ENCODE measurements around the gene SLX4IP.

The SLX4IP gene

DNA sequence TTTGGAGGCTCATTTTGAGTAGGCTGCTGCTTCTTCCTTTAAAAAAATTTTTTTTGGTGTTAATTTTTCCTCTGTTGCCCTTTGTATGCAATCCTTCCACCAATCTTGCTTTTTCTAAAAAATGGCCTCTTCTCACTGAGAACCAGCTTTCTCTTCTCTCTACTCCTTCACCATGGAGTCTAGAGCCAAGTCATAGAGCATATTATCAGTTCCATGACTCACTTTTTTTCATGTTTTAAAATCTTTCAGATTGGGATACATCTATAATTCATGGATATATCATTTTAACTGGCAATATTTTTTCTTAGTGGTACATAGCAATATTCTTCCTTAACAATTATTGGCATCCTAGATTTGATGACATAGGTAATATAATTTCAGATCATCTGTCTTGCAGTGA is 62.7 kb downstream of the SLX4IP start:
- H3K9ac ChIP-seq (ENCODE audit: insufficient read length): no peak overlapping the region
- peak overlapping the region; percentile 26; the same call in 1 of the 2 replicates for H3K27ac ChIP-seq
- no peaks in the 10 kb centered on the region for H3K9me3 ChIP-seq (ENCODE audit: low read depth, low read length)
- no peak overlapping the region for H3K4me3 ChIP-seq
- DNase-seq (ENCODE audit: low read depth, low spot score): no peak
- no peak for TF ChIP-seq POLR2AphosphoS5 (IDR thresholded peaks at IDR 0.05; ENCODE audit: borderline replicate concordance, low read depth, low read length)
- TF ChIP-seq EZH2 (IDR thresholded peaks at IDR 0.05): no peak
- TF ChIP-seq FOXP2 (optimal IDR thresholded peaks at IDR 0.05; ENCODE audit: control extremely low read depth, extremely low read length, insufficient read depth): no peak
- no peaks in the 10 kb centered on the region for H3K36me3 ChIP-seq (ENCODE audit: insufficient read depth, low read length)

DNA sequence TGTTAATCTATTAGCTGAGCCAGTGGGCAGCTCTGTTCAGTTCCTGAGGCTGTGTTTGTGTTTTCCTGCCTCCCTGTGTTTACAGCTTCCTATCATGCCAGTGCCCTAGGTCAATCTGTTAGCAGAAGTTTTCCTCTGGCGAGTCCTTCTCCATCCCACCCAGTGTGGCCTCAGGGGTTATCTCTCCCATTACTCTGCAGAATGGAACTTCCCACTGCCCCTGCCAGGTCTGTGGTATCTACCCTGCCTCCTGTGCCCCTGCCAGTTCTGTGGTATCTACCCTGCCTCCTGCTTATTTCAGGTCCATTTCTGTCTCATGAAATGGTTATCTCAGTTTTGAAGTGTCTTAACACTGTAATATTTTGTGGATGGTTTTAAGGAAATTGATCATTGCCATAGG is 63.1 kb downstream of the SLX4IP start:
- Histone ChIP-seq H3K9me3 (ENCODE audit: low read depth, low read length) (no peaks in the 10 kb centered on the region), H3K9ac (ENCODE audit: insufficient read length) (no peak overlapping the region), H3K36me3 (ENCODE audit: insufficient read depth, low read length) (no peaks in the 10 kb centered on the region), H3K27ac (no peak overlapping the region), H3K4me3 (no peak overlapping the region)
- TF ChIP-seq EZH2 (IDR thresholded peaks at IDR 0.05) (no peak), POLR2AphosphoS5 (IDR thresholded peaks at IDR 0.05; ENCODE audit: borderline replicate concordance, low read depth, low read length) (no peak), FOXP2 (optimal IDR thresholded peaks at IDR 0.05; ENCODE audit: control extremely low read depth, extremely low read length, insufficient read depth) (no peak)
- no peak for DNase-seq (ENCODE audit: low read depth, low spot score)

DNA sequence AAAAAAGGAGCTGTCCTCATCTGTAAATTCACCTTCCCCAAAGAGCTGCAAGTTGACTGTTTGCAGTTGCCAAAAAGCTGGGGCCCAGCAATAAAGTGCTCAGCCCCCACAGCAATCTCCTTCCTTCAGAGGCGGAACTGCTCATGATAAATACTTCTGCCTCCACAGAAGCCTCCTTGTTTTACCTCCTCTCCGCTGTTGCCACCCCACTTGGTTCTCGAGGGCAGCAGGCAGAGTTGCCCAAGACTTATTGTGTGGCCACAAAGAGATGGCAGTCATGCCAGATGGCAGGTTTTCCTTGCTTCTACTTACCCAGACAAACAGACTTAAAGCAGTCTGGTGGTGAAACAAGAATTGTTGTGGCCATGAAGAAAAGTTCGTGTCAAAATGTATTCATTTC is 66.3 kb downstream of the SLX4IP start:
- H3K9me3 ChIP-seq (ENCODE audit: low read depth, low read length): no peaks in the 10 kb centered on the region
- TF ChIP-seq POLR2AphosphoS5 (IDR thresholded peaks at IDR 0.05; ENCODE audit: borderline replicate concordance, low read depth, low read length) (no peak), EZH2 (IDR thresholded peaks at IDR 0.05) (no peak), FOXP2 (optimal IDR thresholded peaks at IDR 0.05; ENCODE audit: control extremely low read depth, extremely low read length, insufficient read depth) (no peak)
- H3K36me3 ChIP-seq (ENCODE audit: insufficient read depth, low read length): no peaks in the 10 kb centered on the region
- peak overlapping the region; percentile 86 for H3K27ac ChIP-seq
- H3K9ac ChIP-seq (ENCODE audit: insufficient read length): no peak overlapping the region
- H3K4me3 ChIP-seq: peak overlapping the region; percentile 56
- no peak for DNase-seq (ENCODE audit: low read depth, low spot score)

DNA sequence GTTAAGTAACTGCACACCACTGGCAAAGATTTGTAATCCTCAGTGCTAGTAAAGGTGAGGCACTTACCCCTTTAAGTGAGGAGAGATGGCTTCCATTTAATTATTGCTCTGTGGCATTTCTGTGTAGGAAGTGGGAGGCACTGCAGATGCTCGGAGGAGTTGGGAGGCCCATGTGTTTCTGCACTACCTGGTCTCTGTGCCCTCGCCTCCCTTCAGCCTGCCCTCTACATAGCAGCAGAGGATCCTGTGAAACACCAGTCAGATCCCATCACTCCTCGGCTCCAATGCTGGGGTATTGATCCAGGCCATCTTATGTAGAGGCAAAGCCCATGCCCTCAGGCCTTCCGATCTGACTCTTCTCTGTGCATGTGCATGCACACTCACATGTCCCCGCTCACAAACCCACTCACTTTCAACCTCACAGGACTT is 67.0 kb downstream of the SLX4IP start:
- Histone ChIP-seq H3K9me3 (ENCODE audit: low read depth, low read length) (no peaks in the 10 kb centered on the region), H3K9ac (ENCODE audit: insufficient read length) (no peak overlapping the region), H3K4me3 (no peak overlapping the region), H3K27ac (peak overlapping the region; percentile 86; the same call in 1 of the 2 replicates), H3K36me3 (ENCODE audit: insufficient read depth, low read length) (no peaks in the 10 kb centered on the region)
- TF ChIP-seq EZH2 (IDR thresholded peaks at IDR 0.05) (no peak), FOXP2 (optimal IDR thresholded peaks at IDR 0.05; ENCODE audit: control extremely low read depth, extremely low read length, insufficient read depth) (no peak), POLR2AphosphoS5 (IDR thresholded peaks at IDR 0.05; ENCODE audit: borderline replicate concordance, low read depth, low read length) (no peak)
- DNase-seq (ENCODE audit: low read depth, low spot score): no peak

DNA sequence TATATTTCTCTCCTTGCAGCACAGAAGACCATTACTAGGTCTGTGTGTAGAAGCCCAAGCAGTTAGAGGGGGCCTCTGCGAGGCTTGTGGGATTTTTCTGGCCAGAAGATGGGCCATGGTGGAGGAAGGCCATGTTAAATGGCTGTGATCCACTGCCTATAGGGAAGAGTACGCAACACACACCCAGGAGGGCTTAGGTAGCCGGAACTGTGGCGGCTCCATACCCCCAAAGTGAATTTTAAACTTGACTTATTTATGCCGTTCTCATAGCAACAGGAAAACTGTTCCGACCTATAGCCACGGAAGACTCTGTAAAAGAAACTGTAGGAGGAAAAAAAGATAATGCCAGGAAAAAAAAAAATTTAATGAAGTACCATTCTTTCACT is 69.5 kb downstream of the SLX4IP start:
- H3K9ac ChIP-seq (ENCODE audit: insufficient read length): no peak overlapping the region
- H3K36me3 ChIP-seq (ENCODE audit: insufficient read depth, low read length): no peaks in the 10 kb centered on the region
- H3K4me3 ChIP-seq: peak overlapping the region; percentile 13; the same call in 1 of the 2 replicates
- TF ChIP-seq EZH2 (IDR thresholded peaks at IDR 0.05): no peak
- TF ChIP-seq POLR2AphosphoS5 (IDR thresholded peaks at IDR 0.05; ENCODE audit: borderline replicate concordance, low read depth, low read length): no peak
- no peak for TF ChIP-seq FOXP2 (optimal IDR thresholded peaks at IDR 0.05; ENCODE audit: control extremely low read depth, extremely low read length, insufficient read depth)
- no peaks in the 10 kb centered on the region for H3K9me3 ChIP-seq (ENCODE audit: low read depth, low read length)
- peak overlapping the region; percentile 88 for H3K27ac ChIP-seq
- no peak for DNase-seq (ENCODE audit: low read depth, low spot score)

DNA sequence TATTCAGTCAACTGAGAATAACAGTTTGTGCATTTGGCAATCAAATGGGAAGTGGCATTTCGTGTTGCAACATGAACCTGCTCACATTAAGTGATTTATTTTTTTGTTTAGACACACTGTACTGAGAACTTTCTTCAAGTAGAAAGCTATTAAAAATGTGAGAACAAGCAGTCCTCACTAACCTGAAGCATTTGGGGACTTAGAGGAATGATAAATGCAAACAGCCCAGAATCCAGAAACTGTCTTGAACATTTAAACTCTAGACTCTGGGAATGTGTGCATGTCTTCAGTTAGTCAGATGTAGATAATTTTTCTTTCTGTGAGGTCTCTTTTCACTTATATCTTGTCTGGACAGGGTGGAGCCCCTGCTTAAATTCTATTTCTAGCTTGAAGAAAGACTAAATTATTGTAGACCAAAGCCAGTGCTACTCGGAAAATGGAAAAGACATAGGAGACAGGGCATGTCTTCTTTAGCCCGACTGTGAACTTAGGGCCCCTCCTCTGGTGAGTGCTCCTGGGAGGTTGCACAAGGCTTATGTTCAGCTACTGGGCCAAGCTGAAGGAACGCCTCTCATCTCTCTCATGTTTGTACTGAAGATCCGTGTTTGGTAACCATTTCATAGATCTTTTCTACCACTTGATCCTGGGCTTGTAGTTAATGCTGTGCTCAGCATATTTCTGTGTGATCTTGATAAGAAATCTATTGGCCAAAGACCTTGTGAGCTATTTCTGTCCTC is 70.1 kb downstream of the SLX4IP start:
- Histone ChIP-seq H3K9me3 (ENCODE audit: low read depth, low read length) (no peaks in the 10 kb centered on the region), H3K36me3 (ENCODE audit: insufficient read depth, low read length) (no peaks in the 10 kb centered on the region), H3K4me3 (peak overlapping the region; percentile 13; the same call in 1 of the 2 replicates), H3K27ac (peak overlapping the region; percentile 88), H3K9ac (ENCODE audit: insufficient read length) (no peak overlapping the region)
- no peak for DNase-seq (ENCODE audit: low read depth, low spot score)
- TF ChIP-seq EZH2 (IDR thresholded peaks at IDR 0.05) (no peak), FOXP2 (optimal IDR thresholded peaks at IDR 0.05; ENCODE audit: control extremely low read depth, extremely low read length, insufficient read depth) (no peak), POLR2AphosphoS5 (IDR thresholded peaks at IDR 0.05; ENCODE audit: borderline replicate concordance, low read depth, low read length) (no peak)

DNA sequence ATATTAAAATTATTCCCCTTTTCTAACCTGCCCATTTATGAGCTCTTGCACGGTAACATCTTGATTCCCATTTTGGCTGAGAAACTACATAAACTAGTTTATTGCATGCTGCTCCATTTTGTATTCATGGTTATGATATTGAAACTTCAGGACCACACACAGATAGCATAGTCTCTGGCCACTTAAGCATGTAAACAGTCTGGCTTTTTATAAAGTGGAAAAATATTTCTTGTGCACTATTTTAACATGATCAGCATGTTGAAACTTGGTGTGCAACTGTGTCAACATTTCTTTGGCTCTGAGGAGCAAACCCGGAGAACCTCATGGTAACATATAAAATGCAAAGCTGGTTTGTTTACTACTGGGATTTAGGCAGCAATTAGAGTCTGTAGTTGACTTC is 70.7 kb downstream of the SLX4IP start:
- no peak for TF ChIP-seq FOXP2 (optimal IDR thresholded peaks at IDR 0.05; ENCODE audit: control extremely low read depth, extremely low read length, insufficient read depth)
- no peak for TF ChIP-seq EZH2 (IDR thresholded peaks at IDR 0.05)
- TF ChIP-seq POLR2AphosphoS5 (IDR thresholded peaks at IDR 0.05; ENCODE audit: borderline replicate concordance, low read depth, low read length): no peak
- no peaks in the 10 kb centered on the region for H3K9me3 ChIP-seq (ENCODE audit: low read depth, low read length)
- H3K27ac ChIP-seq: peak overlapping the region; percentile 88
- H3K36me3 ChIP-seq (ENCODE audit: insufficient read depth, low read length): no peaks in the 10 kb centered on the region
- no peak for DNase-seq (ENCODE audit: low read depth, low spot score)
- H3K4me3 ChIP-seq: peak overlapping the region; percentile 38; the same call in 1 of the 2 replicates
- no peak overlapping the region for H3K9ac ChIP-seq (ENCODE audit: insufficient read length)

DNA sequence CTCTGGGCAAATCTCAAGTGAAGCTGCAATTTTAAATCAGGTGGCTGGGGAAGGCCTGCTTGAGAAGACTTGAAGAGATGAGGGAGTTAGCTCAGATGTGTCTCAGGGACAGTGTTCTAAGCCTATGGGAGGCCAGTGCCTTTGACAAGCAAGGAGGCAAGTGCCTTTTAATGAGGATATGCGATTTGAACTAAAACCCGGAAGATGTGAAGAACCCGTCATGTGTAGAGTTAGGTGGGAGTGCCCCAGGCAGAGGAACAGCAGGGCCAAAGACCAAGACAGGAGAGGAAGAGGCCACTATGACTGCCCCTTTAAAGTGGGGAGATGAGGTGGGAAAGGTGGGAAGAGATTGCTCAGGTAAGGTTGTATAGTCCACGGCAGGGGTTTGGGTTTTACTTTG is 71.9 kb downstream of the SLX4IP start:
- no peak overlapping the region for H3K4me3 ChIP-seq
- no peaks in the 10 kb centered on the region for H3K36me3 ChIP-seq (ENCODE audit: insufficient read depth, low read length)
- no peak overlapping the region for H3K9ac ChIP-seq (ENCODE audit: insufficient read length)
- DNase-seq (ENCODE audit: low read depth, low spot score): no peak
- 0 out of 2 replicates have a peak overlapping the region, but pooled peaks have one; percentile 12 for H3K27ac ChIP-seq
- no peaks in the 10 kb centered on the region for H3K9me3 ChIP-seq (ENCODE audit: low read depth, low read length)
- TF ChIP-seq EZH2 (IDR thresholded peaks at IDR 0.05) (no peak), POLR2AphosphoS5 (IDR thresholded peaks at IDR 0.05; ENCODE audit: borderline replicate concordance, low read depth, low read length) (no peak)

All from SK-N-MC (cell line).